OCI-LY1 (cell line): ENCODE data around the gene DEAF1.

ENCODE experiments used
- CTCF ChIP-seq: fragments of 200-600 bp; sonication (generic), shearing (Covaris generic); IDR thresholded peaks from 2 replicates; pipeline ENCODE4 v1.5.1; 2017; ENCODE audit warnings: mild to moderate bottlenecking, antibody characterized with exemption, low read length, moderate library complexity, mixed read lengths
- EZH2 ChIP-seq: fragments of 200-600 bp; sonication (generic), shearing (Covaris generic); IDR thresholded peaks from 2 replicates; pipeline ENCODE4 v1.8.0; 2017; ENCODE audit warnings: borderline replicate concordance, mixed run types, mild to moderate bottlenecking, antibody characterized with exemption, low read length, moderate library complexity, mixed read lengths

GRCh38 chr11:607020-607780 lies 87.8 kb downstream of the DEAF1 start:
- TF ChIP-seq CTCF (no peak), EZH2 (no peak)
